Activated naive CD4-positive, alpha-beta T cell treated with anti-CD3 and anti-CD28 coated beads, Interleukin-2, amount 50 U/mL, for 24 hours (primary cell): ENCODE measurements around the gene IFNE.

Experiments
- H3K27ac Mint-ChIP-seq: one replicate; pipeline ENCODE4 v1.8.0; 2021; ENCODE audit warnings: mild to moderate bottlenecking, mixed read lengths
- H3K27me3 Mint-ChIP-seq: one replicate; pipeline ENCODE4 v1.8.0; 2021; ENCODE audit warnings: mixed read lengths
- H3K36me3 Mint-ChIP-seq: one replicate; pipeline ENCODE4 v1.8.0; 2021; ENCODE audit warnings: mixed read lengths
- H3K4me1 Mint-ChIP-seq: one replicate; pipeline ENCODE4 v1.8.0; 2021; ENCODE audit warnings: mixed read lengths
- H3K4me3 Mint-ChIP-seq: one replicate; pipeline ENCODE4 v1.8.0; 2021; ENCODE audit warnings: mild to moderate bottlenecking, mixed read lengths
- H3K9me3 Mint-ChIP-seq: one replicate; pipeline ENCODE4 v1.8.0; 2021; ENCODE audit warnings: mixed read lengths

Gene IFNE

GRCh38 chr9:21506626-21507482 lies 24.7 kb upstream of the IFNE start:
- no peaks in the 10 kb centered on the region for H3K27me3 Mint-ChIP-seq
- H3K4me3 Mint-ChIP-seq: peak overlapping the region; percentile 1
- H3K36me3 Mint-ChIP-seq: peaks cover 8% of the 10 kb centered on the region

GRCh38 chr9:21505425-21506179 lies 23.5 kb upstream of the IFNE start:
- H3K9me3 Mint-ChIP-seq: no peaks in the 10 kb centered on the region
- peaks cover 5% of the 10 kb centered on the region for H3K4me1 Mint-ChIP-seq
- peak overlapping the region; percentile 20 for H3K27ac Mint-ChIP-seq
- no peak overlapping the region for H3K4me3 Mint-ChIP-seq
- H3K27me3 Mint-ChIP-seq: no peaks in the 10 kb centered on the region
- H3K36me3 Mint-ChIP-seq: peaks cover 3% of the 10 kb centered on the region

More at GRCh38 chr9:21506626-21507482, 24.7 kb upstream of the IFNE start:
- H3K9me3 Mint-ChIP-seq: peaks cover 4% of the 10 kb centered on the region
- peak overlapping the region; percentile 18 for H3K27ac Mint-ChIP-seq
- H3K4me1 Mint-ChIP-seq: peaks cover 5% of the 10 kb centered on the region

GRCh38 chr9:21504894-21505293 lies 22.8 kb upstream of the IFNE start:
- H3K27me3 Mint-ChIP-seq: no peaks in the 10 kb centered on the region
- H3K9me3 Mint-ChIP-seq: no peaks in the 10 kb centered on the region
- no peak overlapping the region for H3K27ac Mint-ChIP-seq
- H3K4me1 Mint-ChIP-seq: peaks cover 5% of the 10 kb centered on the region
- no peak overlapping the region for H3K4me3 Mint-ChIP-seq
- peaks cover 3% of the 10 kb centered on the region for H3K36me3 Mint-ChIP-seq

GRCh38 chr9:21504113-21504512 lies 22.0 kb upstream of the IFNE start:
- Mint-ChIP-seq H3K27me3 (no peaks in the 10 kb centered on the region), H3K36me3 (peaks cover 3% of the 10 kb centered on the region), H3K27ac (no peak overlapping the region), H3K4me1 (peaks cover 5% of the 10 kb centered on the region), H3K4me3 (no peak overlapping the region), H3K9me3 (no peaks in the 10 kb centered on the region)

- H3K36me3 Mint-ChIP-seq: no peaks in the 10 kb centered on the region
- H3K4me3 Mint-ChIP-seq: no peak overlapping the region
- H3K4me1 Mint-ChIP-seq: no peaks in the 10 kb centered on the region
- H3K27ac Mint-ChIP-seq: no peak overlapping the region
- H3K9me3 Mint-ChIP-seq: no peaks in the 10 kb centered on the region
- no peaks in the 10 kb centered on the region for H3K27me3 Mint-ChIP-seq
These were observed 20.5 kb upstream of the IFNE start for GRCh38 chr9:21502586-21502985.

GRCh38 chr9:21499912-21500311 lies 17.8 kb upstream of the IFNE start:
- no peaks in the 10 kb centered on the region for H3K36me3 Mint-ChIP-seq
- no peaks in the 10 kb centered on the region for H3K27me3 Mint-ChIP-seq
- peaks cover 7% of the 10 kb centered on the region for H3K4me1 Mint-ChIP-seq
- H3K9me3 Mint-ChIP-seq: no peaks in the 10 kb centered on the region
- H3K27ac Mint-ChIP-seq: no peak overlapping the region
- no peak overlapping the region for H3K4me3 Mint-ChIP-seq

- Mint-ChIP-seq H3K9me3 (no peaks in the 10 kb centered on the region), H3K4me1 (peaks cover 8% of the 10 kb centered on the region), H3K27me3 (no peaks in the 10 kb centered on the region), H3K27ac (no peak overlapping the region), H3K36me3 (peaks cover 1% of the 10 kb centered on the region), H3K4me3 (no peak overlapping the region)
These were observed 9.6 kb upstream of the IFNE start for GRCh38 chr9:21491756-21492155.

GRCh38 chr9:21481470-21482056 lies 550 bp downstream of the IFNE start:
- peaks cover 4% of the 10 kb centered on the region for H3K36me3 Mint-ChIP-seq
- peaks cover 8% of the 10 kb centered on the region for H3K9me3 Mint-ChIP-seq
- H3K27ac Mint-ChIP-seq: no peak overlapping the region

GRCh38 chr9:21479152-21479702 lies 2.9 kb downstream of the IFNE start:
- H3K4me1 Mint-ChIP-seq: no peaks in the 10 kb centered on the region
- no peak overlapping the region for H3K27ac Mint-ChIP-seq
- H3K4me3 Mint-ChIP-seq: no peak overlapping the region
- no peaks in the 10 kb centered on the region for H3K9me3 Mint-ChIP-seq
- no peaks in the 10 kb centered on the region for H3K36me3 Mint-ChIP-seq
- no peaks in the 10 kb centered on the region for H3K27me3 Mint-ChIP-seq

More at GRCh38 chr9:21481470-21482056, 550 bp downstream of the IFNE start:
- no peak overlapping the region for H3K4me3 Mint-ChIP-seq
- H3K27me3 Mint-ChIP-seq: no peaks in the 10 kb centered on the region
- no peaks in the 10 kb centered on the region for H3K4me1 Mint-ChIP-seq

- Mint-ChIP-seq H3K9me3 (no peaks in the 10 kb centered on the region), H3K27ac (no peak overlapping the region), H3K36me3 (no peaks in the 10 kb centered on the region), H3K27me3 (no peaks in the 10 kb centered on the region), H3K4me1 (no peaks in the 10 kb centered on the region), H3K4me3 (no peak overlapping the region)
These were observed 4.6 kb downstream of the IFNE start for GRCh38 chr9:21477466-21477865.

- no peaks in the 10 kb centered on the region for H3K36me3 Mint-ChIP-seq
These were observed 8.9 kb downstream of the IFNE start for GRCh38 chr9:21473236-21473635.

GRCh38 chr9:21470126-21470525 lies 12.0 kb downstream of the IFNE start:
- peaks cover 8% of the 10 kb centered on the region for H3K4me1 Mint-ChIP-seq
- no peaks in the 10 kb centered on the region for H3K36me3 Mint-ChIP-seq
- no peaks in the 10 kb centered on the region for H3K9me3 Mint-ChIP-seq
- H3K4me3 Mint-ChIP-seq: no peak overlapping the region
- no peaks in the 10 kb centered on the region for H3K27me3 Mint-ChIP-seq
- no peak overlapping the region for H3K27ac Mint-ChIP-seq

More at GRCh38 chr9:21473236-21473635, 8.9 kb downstream of the IFNE start:
- Mint-ChIP-seq H3K4me1 (peaks cover 3% of the 10 kb centered on the region), H3K27me3 (no peaks in the 10 kb centered on the region), H3K27ac (no peak overlapping the region), H3K4me3 (no peak overlapping the region), H3K9me3 (no peaks in the 10 kb centered on the region)

GRCh38 chr9:21465859-21466518 lies 16.1 kb downstream of the IFNE start:
- H3K27me3 Mint-ChIP-seq: peaks cover 2% of the 10 kb centered on the region
- no peaks in the 10 kb centered on the region for H3K9me3 Mint-ChIP-seq
- peaks cover 6% of the 10 kb centered on the region for H3K36me3 Mint-ChIP-seq
- H3K4me1 Mint-ChIP-seq: peaks cover 8% of the 10 kb centered on the region
- no peak overlapping the region for H3K4me3 Mint-ChIP-seq
- H3K27ac Mint-ChIP-seq: no peak overlapping the region

- H3K9me3 Mint-ChIP-seq: no peaks in the 10 kb centered on the region
- H3K36me3 Mint-ChIP-seq: peaks cover 6% of the 10 kb centered on the region
- no peak overlapping the region for H3K4me3 Mint-ChIP-seq
- H3K4me1 Mint-ChIP-seq: peaks cover 8% of the 10 kb centered on the region
- no peak overlapping the region for H3K27ac Mint-ChIP-seq
- H3K27me3 Mint-ChIP-seq: peaks cover 2% of the 10 kb centered on the region
These were observed 17.0 kb downstream of the IFNE start for GRCh38 chr9:21465138-21465537.

GRCh38 chr9:21461377-21461776 lies 20.7 kb downstream of the IFNE start:
- Mint-ChIP-seq H3K27me3 (peaks cover 2% of the 10 kb centered on the region), H3K9me3 (no peaks in the 10 kb centered on the region), H3K4me3 (no peak overlapping the region), H3K4me1 (peaks cover 4% of the 10 kb centered on the region), H3K27ac (no peak overlapping the region), H3K36me3 (peaks cover 6% of the 10 kb centered on the region)
